CD8-positive, alpha-beta memory T cell (primary cell): Measurements from ENCODE around the gene RIPK3. TPM values are rescaled to one million over a fixed set of nuclear protein-coding genes. Genes with fewer than 3 reads are reported as not detected.

Source experiments
- CTCF ChIA-PET: fragments of 350-600 bp; sonication (Branson Sonifier 250); formaldehyde crosslinking; loops from one replicate; lab custom pipeline; 2021; ENCODE audit warnings: antibody characterized with exemption; lab: Charles Lee
- POLR2A ChIA-PET: fragments of 350-600 bp; sonication (Branson Sonifier 250); formaldehyde crosslinking; loops from one replicate; lab custom pipeline; 2021; ENCODE audit warnings: antibody characterized with exemption; lab: Charles Lee
- DNase-seq, 5 donors: peaks; one replicate each; pipeline versions ENCODE4 v3.0.0 to v3.0.0-alpha.2; 2020 to 2022; ENCODE audit warnings: mixed read lengths in 1 of 5
- H3K27ac ChIP-seq: one replicate; pipeline ENCODE4 v1.7.0; 2013; ENCODE audit warnings: low read depth, mild to moderate bottlenecking, low read length, moderate library complexity
- H3K27me3 ChIP-seq: 2 replicates; pipeline ENCODE4 v1.7.0; 2013; ENCODE audit warnings: low read length, mild to moderate bottlenecking; ENCODE audit not compliant: insufficient read depth, poor library complexity, severe bottlenecking
- H3K36me3 ChIP-seq: 2 replicates; pipeline ENCODE4 v1.7.0; 2013; ENCODE audit warnings: mild to moderate bottlenecking, low read length, moderate library complexity; ENCODE audit not compliant: insufficient read depth
- H3K4me1 ChIP-seq: 2 replicates; pipeline ENCODE4 v1.7.0; 2013; ENCODE audit warnings: mild to moderate bottlenecking, low read length, moderate library complexity; ENCODE audit not compliant: insufficient read depth
- H3K4me3 ChIP-seq: 2 replicates; pipeline ENCODE4 v1.7.0; 2013; ENCODE audit warnings: mild to moderate bottlenecking, low read length
- H3K9me3 ChIP-seq: 2 replicates; pipeline ENCODE4 v1.7.0; 2013; ENCODE audit warnings: mild to moderate bottlenecking, low read length
- H3K27ac Mint-ChIP-seq, 8 donors: one replicate each; pipeline ENCODE4 v1.8.0; 2020 to 2021; ENCODE audit warnings: mixed read lengths in 8 of 8, mild to moderate bottlenecking in 6 of 8, inconsistent platforms in 3 of 8, moderate library complexity in 3 of 8
- H3K27me3 Mint-ChIP-seq, 2 donors: one replicate each; pipeline ENCODE4 v1.8.0; 2020 to 2021; ENCODE audit warnings: mixed read lengths in 2 of 2, mild to moderate bottlenecking in 1 of 2, moderate library complexity in 1 of 2
- H3K36me3 Mint-ChIP-seq, 3 donors: one replicate each; pipeline ENCODE4 v1.8.0; 2020 to 2021; ENCODE audit warnings: mixed read lengths in 3 of 3, inconsistent platforms in 1 of 3, mild to moderate bottlenecking in 1 of 3
- H3K4me1 Mint-ChIP-seq, 3 donors: one replicate each; pipeline ENCODE4 v1.8.0; 2020 to 2021; ENCODE audit warnings: mixed read lengths in 3 of 3, inconsistent platforms in 1 of 3, mild to moderate bottlenecking in 1 of 3
- H3K4me3 Mint-ChIP-seq, 7 donors: one replicate each; pipeline ENCODE4 v1.8.0; 2020 to 2021; ENCODE audit warnings: mixed read lengths in 7 of 7, mild to moderate bottlenecking in 6 of 7, moderate library complexity in 4 of 7, inconsistent platforms in 2 of 7
- H3K9me3 Mint-ChIP-seq, 5 donors: one replicate each; pipeline ENCODE4 v1.8.0; 2020 to 2022; ENCODE audit warnings: mixed read lengths in 5 of 5, mild to moderate bottlenecking in 3 of 5, moderate library complexity in 2 of 5, inconsistent platforms in 1 of 5
- polyA plus RNA-seq: library from polyadenylated mRNA; unstranded; fragments of 300-500 nt; fragmentation: Illumina TruSeq; gene quantifications from one replicate; pipeline ENCODE4 v1.2.3, GENCODE V29; 2021
- total RNA-seq, 2 experiments: library from RNA; stranded (reverse); gene quantifications; one replicate each; pipeline ENCODE4 v1.2.3, GENCODE V29; 2021

The RIPK3 gene
- total and polyA plus RNA-seq, 3 experiments from 2014 or later: 11.6 to 15.4 (median 12.5) TPM

DNA sequence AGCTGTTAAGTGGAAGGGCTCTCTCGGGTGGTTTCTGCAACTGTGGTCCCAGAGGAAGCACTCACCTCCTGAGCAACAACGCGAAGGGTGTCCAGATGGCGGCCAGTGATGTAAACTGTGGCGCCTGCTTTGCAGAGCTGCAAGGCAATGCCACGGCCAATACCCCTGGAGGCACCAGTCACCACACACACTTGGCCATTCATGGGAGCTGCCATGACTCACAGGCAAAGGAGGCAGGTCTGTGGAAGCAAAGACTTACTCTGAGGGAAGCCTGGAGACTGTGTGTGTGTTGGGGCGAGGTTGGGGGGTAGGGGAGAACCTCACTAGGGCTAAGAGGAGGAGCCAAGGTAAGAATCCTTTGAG is 40.9 kb downstream of the RIPK3 start:
- no peaks in the 10 kb centered on the region for H3K9me3 ChIP-seq
- Mint-ChIP-seq H3K27me3 (no peaks in the 10 kb centered on the region), H3K4me1 (peaks cover 41 to 59% (median 54%) of the 10 kb centered on the region in 3 donors), H3K36me3 (peaks cover 10 to 70% (median 16%) of the 10 kb centered on the region in 3 donors), H3K4me3 (peak overlapping the region; percentile 89 to 97 (median 92)), H3K9me3 (no peaks in the 10 kb centered on the region), H3K27ac (peak overlapping the region in 7 of 8 donors; percentile 94 to 99 (median 96))
- CTCF ChIA-PET: interaction anchor here (1.2 to 17.7 kb wide), 10 partner anchors 8 to 284 kb away, joined by 3 to 265 read pairs (median 6); partner anchors contain the start of genes ADCY4, CIDEB, IRF9 and LTB4R
- no peak for DNase-seq
- no peaks in the 10 kb centered on the region for H3K27me3 ChIP-seq
- H3K27ac ChIP-seq: peak overlapping the region; percentile 79
- POLR2A ChIA-PET: interaction anchor here (0.7 to 4.4 kb wide), 5 partner anchors 11 to 130 kb away, joined by 3 to 30 read pairs (median 13); partner anchors contain the start of genes CBLN3, KHNYN, LTB4R2 and MDP1
- H3K4me3 ChIP-seq: peak overlapping the region; percentile 83
- H3K4me1 ChIP-seq: peaks cover 47% of the 10 kb centered on the region
- peaks cover 36% of the 10 kb centered on the region for H3K36me3 ChIP-seq

DNA sequence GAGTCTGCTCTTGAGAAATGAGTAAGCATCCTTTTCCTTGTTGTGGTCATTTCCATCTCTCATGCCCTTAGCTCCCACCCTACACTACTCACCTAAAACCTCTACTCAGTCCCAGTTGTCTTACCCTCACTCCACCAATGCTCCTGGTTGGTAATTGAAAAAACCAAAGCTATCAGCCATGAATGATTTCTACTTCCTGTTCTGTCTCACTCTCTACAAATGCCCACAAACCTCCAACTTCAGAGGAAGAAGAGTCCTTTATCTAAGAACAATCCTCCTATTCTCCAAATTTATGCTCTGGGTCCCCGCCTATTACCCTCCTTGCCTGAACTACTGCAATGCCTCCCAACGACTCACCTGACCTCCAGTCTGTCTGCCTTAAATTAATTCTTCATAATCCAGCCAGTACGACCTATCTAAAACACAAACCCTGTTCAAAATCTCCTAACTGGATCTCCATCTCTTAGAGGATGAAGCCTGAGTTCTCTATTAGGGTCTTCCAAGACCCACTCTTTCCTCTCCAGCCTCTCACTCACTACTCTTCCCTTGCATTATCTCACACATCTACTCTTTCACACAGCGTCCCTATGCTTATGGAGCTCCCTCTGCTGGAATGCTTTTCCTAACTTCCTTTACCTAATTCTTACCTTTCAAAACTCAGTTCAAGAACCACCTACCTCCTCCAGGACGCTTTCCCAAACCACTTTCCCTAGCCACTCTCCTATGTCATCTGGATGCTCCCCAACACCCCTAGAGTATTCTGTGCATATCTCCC is 42.4 kb downstream of the RIPK3 start:
- H3K27me3 Mint-ChIP-seq: no peaks in the 10 kb centered on the region
- no peaks in the 10 kb centered on the region for H3K9me3 ChIP-seq
- no peaks in the 10 kb centered on the region for H3K27me3 ChIP-seq
- ChIA-PET CTCF (interaction anchor here (0.7 to 10.5 kb wide), 13 partner anchors 12 to 190 kb away, joined by 3 to 151 read pairs (median 6); partner anchors contain the start of genes ADCY4, CIDEB, LTB4R and LTB4R2), POLR2A (interaction anchor here (0.5 to 4.4 kb wide), 3 partner anchors 32 to 134 kb away, joined by 3 to 30 read pairs (median 4); partner anchors contain the start of gene TINF2)
- H3K36me3 Mint-ChIP-seq: peaks cover 5 to 63% (median 13%) of the 10 kb centered on the region in 3 donors
- peaks cover 41 to 57% (median 54%) of the 10 kb centered on the region in 3 donors for H3K4me1 Mint-ChIP-seq
- H3K36me3 ChIP-seq: peaks cover 28% of the 10 kb centered on the region
- H3K9me3 Mint-ChIP-seq: no peaks in the 10 kb centered on the region
- peaks cover 47% of the 10 kb centered on the region for H3K4me1 ChIP-seq
- H3K27ac ChIP-seq: no peak overlapping the region
- no peak overlapping the region for H3K4me3 ChIP-seq
- peak overlapping the region in 7 of 8 donors; percentile 50 to 97 (median 86) for H3K27ac Mint-ChIP-seq
- DNase-seq: no peak
- peak overlapping the region in 1 of 7 donors; percentile 61 for H3K4me3 Mint-ChIP-seq

DNA sequence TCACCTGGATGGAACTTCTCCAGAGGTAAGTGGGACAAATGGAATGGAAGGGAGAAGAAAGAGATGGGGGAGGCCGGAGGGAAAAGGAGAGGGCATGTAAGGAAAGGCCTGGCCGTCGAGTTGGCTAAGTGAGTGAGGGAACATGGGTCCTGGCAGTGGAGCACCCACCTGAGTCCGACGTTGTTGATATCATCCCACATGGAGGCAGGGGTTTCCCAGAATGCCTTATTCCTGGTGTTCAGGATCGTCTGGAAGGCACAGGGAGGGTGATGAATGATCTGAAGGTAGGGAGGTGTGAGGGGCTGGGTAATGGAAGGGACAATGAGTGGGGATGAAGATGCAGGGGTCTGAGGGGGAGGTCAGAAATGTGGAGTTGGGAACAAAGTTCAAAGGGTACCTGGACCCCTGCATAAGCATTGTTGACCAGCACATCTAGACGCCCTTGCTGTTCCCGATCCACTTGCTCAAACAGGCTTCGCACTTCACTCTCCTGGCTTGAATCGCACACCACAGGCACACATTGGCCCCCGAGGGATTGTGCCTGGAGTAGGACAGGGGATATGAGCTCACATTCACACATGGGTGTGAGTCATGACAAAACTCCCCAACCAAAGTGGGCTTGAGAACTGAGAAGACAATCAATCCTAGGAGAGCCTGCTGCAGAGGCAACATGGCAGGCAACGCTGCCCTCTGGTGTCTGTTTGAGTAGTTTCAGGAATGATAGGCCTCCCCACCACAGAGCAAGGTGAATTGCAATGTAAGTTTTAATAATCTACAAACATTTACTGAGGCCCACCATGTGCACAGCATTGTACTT is 43.2 kb downstream of the RIPK3 start:
- peak; percentile 52 to 80 (median 68) for DNase-seq
- Mint-ChIP-seq H3K4me1 (peaks cover 39 to 50% (median 46%) of the 10 kb centered on the region in 3 donors), H3K27me3 (no peaks in the 10 kb centered on the region), H3K4me3 (peak overlapping the region in 3 of 7 donors; percentile 5 to 63 (median 61)), H3K9me3 (no peaks in the 10 kb centered on the region), H3K36me3 (peaks cover 5 to 63% (median 7%) of the 10 kb centered on the region in 3 donors), H3K27ac (peak overlapping the region; percentile 50 to 97 (median 84))
- Histone ChIP-seq H3K4me1 (peaks cover 45% of the 10 kb centered on the region), H3K27ac (no peak overlapping the region), H3K4me3 (no peak overlapping the region), H3K27me3 (no peaks in the 10 kb centered on the region), H3K9me3 (no peaks in the 10 kb centered on the region), H3K36me3 (peaks cover 25% of the 10 kb centered on the region)
- CTCF ChIA-PET: interaction anchor here (0.5 to 10.5 kb wide), 13 partner anchors 13 to 187 kb away, joined by 3 to 151 read pairs (median 6); partner anchors contain the start of genes ADCY4, CIDEB, LTB4R and LTB4R2
- POLR2A ChIA-PET: interaction anchor here (0.5 to 4.4 kb wide), 2 partner anchors 31 to 54 kb away, joined by 3 to 30 read pairs; partner anchors contain the start of gene TINF2

DNA sequence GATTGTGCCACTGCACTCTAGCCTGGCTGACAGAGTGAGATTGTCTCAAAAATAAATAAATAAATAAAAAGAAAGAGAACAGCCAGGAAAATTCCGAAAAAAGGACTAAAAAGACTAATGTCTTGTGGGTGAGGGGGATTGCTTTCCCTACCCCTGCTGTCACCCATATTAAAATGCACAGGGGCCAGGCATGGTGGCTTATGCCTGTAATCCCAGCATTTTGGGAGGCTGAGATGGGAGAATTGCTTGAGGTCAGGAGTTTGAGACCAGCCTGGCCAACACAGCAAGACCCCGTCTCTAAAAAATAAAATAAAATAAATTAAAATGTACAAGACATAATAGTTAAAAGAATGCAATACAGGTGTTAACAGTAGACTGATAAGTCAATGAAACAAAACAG is 46.3 kb downstream of the RIPK3 start:
- H3K4me3 Mint-ChIP-seq: no peak overlapping the region
- no peak overlapping the region for H3K27ac ChIP-seq
- ChIA-PET CTCF (interaction anchor here (1.0 to 4.5 kb wide), 4 partner anchors 14 to 49 kb away, joined by 3 to 33 read pairs (median 8); partner anchors contain the start of genes CIDEB and TINF2), POLR2A (interaction anchor here (0.5 kb wide), 1 partner anchor 11 kb away, joined by 4 read pairs; no protein-coding TSS in a partner anchor)
- H3K36me3 Mint-ChIP-seq: peaks cover 5 to 71% (median 18%) of the 10 kb centered on the region in 3 donors
- no peaks in the 10 kb centered on the region for H3K9me3 Mint-ChIP-seq
- H3K27ac Mint-ChIP-seq: no peak overlapping the region
- no peaks in the 10 kb centered on the region for H3K27me3 ChIP-seq
- H3K4me1 ChIP-seq: peaks cover 20% of the 10 kb centered on the region
- H3K4me3 ChIP-seq: no peak overlapping the region
- H3K36me3 ChIP-seq: peaks cover 39% of the 10 kb centered on the region
- H3K4me1 Mint-ChIP-seq: peaks cover 16 to 36% (median 17%) of the 10 kb centered on the region in 3 donors
- no peaks in the 10 kb centered on the region for H3K27me3 Mint-ChIP-seq
- DNase-seq: no peak
- no peaks in the 10 kb centered on the region for H3K9me3 ChIP-seq

DNA sequence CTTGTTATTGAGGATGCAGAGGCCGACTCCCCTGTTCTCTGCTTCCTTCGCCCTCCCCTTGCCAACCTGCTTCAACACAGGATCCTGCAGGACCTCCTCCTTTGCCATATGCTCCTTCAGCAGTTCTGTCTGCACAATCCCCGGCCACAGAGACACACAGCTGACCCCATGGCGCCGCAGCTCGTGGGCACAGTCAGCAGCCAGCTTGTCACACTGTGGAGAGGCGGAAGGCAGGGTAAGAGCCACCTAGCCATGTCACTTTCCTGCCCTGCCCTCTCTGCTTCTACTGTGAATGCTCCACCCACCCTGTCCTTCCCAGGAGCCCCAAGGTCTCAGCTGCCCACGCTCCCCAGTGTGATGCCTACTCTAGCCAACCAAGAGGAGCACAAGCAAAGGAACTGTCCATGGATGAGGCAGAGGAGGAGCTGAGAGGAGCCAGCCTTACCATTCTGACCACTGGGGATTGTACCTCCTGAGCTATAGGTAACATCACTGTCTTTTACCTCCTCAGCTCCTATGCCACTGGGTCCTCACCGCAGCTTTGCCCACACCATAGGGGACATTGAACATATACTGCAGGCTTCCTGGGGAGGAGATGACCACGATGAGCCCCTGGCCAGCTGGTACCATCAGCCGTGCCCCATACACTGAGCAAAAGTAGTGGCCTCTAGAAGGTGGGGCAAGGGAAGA is 47.5 kb downstream of the RIPK3 start:
- peaks cover 39% of the 10 kb centered on the region for H3K36me3 ChIP-seq
- peak overlapping the region in 1 of 8 donors; percentile 81 for H3K27ac Mint-ChIP-seq
- H3K4me1 Mint-ChIP-seq: peaks cover 8 to 28% (median 10%) of the 10 kb centered on the region in 3 donors
- no peak for DNase-seq
- CTCF ChIA-PET: interaction anchor here (1.0 to 4.5 kb wide), 5 partner anchors 15 to 48 kb away, joined by 3 to 33 read pairs (median 5); partner anchors contain the start of genes CIDEB, LTB4R2 and TINF2
- H3K27me3 ChIP-seq: no peaks in the 10 kb centered on the region
- no peaks in the 10 kb centered on the region for H3K9me3 ChIP-seq
- H3K4me1 ChIP-seq: peaks cover 8% of the 10 kb centered on the region
- no peak overlapping the region for H3K4me3 ChIP-seq
- no peaks in the 10 kb centered on the region for H3K27me3 Mint-ChIP-seq
- H3K27ac ChIP-seq: no peak overlapping the region
- H3K36me3 Mint-ChIP-seq: peaks cover 5 to 70% (median 18%) of the 10 kb centered on the region in 3 donors
- H3K9me3 Mint-ChIP-seq: no peaks in the 10 kb centered on the region
- POLR2A ChIA-PET: no interaction called here
- H3K4me3 Mint-ChIP-seq: no peak overlapping the region

DNA sequence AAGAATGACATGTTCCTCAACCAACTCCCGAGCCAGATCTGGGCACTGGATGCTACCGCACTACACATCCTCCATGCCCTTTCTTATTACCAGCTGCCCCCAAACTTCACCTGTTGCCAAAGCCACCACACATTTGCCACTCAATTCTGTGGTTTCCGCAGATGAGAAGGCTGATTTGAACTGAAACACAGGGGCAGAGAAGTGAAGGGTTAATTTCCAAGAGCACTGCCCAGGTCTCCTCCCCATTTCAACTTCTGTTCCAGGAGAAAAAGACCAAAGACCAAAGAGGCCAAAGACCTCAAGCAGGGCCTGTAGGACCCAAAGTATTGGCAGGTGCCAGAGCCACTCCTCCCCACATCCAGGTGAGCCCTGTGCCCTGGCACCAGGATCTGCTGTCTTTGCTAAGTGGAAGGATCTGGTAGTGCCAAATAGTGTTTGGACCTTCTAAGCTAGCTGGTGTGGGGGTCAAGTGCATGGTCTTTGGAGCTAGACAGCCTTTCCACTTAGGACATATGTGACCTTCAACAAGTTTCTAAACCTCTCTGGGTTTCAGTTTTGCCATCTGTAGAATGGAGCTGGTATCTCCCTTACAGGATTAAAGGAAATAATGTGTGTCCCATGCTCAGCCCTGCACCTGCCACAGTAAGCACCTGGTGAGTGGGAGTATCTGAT is 48.2 kb downstream of the RIPK3 start:
- Histone ChIP-seq H3K9me3 (no peaks in the 10 kb centered on the region), H3K4me3 (no peak overlapping the region), H3K4me1 (peaks cover 2% of the 10 kb centered on the region), H3K36me3 (peaks cover 39% of the 10 kb centered on the region), H3K27me3 (no peaks in the 10 kb centered on the region), H3K27ac (no peak overlapping the region)
- Mint-ChIP-seq H3K4me3 (no peak overlapping the region), H3K27ac (peak overlapping the region in 1 of 8 donors; percentile 36), H3K36me3 (peaks cover 3 to 67% (median 16%) of the 10 kb centered on the region in 3 donors), H3K27me3 (no peaks in the 10 kb centered on the region), H3K9me3 (no peaks in the 10 kb centered on the region), H3K4me1 (peaks cover 2 to 22% (median 3%) of the 10 kb centered on the region in 3 donors)
- DNase-seq: no peak
- POLR2A ChIA-PET: no interaction called here
- CTCF ChIA-PET: interaction anchor here (1.2 to 4.5 kb wide), 4 partner anchors 8 to 47 kb away, joined by 3 to 33 read pairs (median 8); partner anchors contain the start of genes CIDEB, DHRS1, LTB4R2 and NOP9
